Hematopoietic multipotent progenitor cell treated with erythropoietin and hydrocortisone succinate and interleukin-3 and kit ligand, for 15 days (in vitro differentiated cells): ENCODE results near the gene MYO1D.

Experiments
- DNase-seq: peaks from one replicate; pipeline ENCODE4 v3.0.0-alpha.2; 2015; ENCODE audit warnings: low spot score

The MYO1D gene

DNA sequence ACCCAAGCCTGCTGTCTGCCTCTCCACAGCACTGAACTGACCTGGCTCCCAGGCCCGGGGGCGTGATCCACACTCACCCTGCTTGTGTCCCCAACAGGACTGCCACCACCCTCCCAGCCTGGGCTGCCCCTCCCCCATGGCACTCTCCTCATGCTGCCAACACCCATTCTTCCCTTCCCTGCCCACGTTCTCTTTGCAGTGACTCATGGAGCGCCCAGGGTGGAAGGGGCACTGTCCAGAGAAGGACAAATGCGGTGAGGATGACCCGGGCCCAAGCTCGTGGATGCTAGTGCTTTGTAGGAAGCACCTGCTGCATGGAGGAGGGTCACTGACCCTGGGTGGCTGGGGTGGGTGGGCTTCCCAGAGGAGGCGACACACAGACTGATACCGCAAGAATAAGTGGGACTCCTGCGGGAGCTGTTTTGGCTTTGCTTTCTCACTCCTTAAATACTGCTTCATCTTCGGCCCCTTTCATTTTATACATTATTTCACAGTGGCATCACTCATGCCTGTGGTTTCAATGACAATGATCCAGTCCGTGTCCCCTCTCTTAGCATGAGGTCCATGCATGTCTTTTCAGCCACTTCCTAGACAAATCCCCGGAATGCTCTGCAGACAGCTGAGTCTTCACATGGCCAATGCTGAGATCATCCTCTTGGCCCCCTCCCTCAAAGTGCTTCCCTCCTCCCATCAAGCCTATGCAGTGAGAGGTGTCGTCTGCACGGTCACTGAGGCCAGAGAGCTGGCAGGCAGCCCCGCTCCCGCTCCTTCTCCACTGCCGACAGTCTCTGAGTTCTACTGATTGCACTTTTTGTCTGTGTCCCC is 372.5 kb downstream of the MYO1D start:
- no peak for DNase-seq

DNA sequence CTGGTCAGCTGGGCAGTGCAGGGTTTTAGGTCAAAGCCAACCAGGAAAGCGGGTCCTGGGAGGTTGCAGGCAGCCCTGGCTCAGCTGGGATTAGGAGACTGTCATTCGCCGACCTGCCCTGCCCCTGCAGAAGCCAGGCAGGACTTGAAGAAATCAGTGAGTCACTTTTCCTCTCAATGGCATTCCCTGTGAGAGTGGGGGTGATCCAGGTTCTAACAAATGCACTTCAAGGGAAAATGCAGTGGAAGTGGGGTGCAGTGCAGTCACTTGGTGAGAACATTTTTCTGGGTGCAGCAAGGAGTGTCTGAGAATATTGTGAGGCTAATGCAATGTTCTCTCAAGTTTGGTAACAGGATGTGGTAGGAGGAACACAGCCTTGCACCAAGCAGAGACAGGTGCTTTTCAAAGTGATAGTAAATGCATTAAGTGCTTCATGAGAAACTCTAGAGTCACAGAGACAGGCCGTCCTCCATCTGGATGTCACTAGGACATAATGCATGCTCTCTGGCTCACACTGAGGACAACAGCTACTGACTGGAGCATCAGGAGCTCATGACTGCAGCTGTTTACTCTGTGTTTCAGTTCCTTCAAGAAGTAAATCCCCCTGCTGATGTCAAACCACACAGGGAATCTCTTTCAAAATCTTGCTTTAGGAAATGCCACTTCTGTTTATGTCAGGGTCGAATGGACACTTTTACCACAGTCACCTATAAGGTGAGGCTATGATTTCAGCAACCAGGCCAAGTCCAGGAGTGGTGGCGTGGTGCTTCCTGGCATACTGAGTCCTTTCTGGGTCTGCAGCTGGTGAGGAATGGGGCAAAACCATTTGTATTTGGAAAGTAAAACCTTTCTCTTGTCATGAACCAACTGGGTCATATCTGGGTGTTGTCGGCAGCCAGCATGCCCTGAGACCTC is 373.4 kb downstream of the MYO1D start:
- DNase-seq, result no peak

DNA sequence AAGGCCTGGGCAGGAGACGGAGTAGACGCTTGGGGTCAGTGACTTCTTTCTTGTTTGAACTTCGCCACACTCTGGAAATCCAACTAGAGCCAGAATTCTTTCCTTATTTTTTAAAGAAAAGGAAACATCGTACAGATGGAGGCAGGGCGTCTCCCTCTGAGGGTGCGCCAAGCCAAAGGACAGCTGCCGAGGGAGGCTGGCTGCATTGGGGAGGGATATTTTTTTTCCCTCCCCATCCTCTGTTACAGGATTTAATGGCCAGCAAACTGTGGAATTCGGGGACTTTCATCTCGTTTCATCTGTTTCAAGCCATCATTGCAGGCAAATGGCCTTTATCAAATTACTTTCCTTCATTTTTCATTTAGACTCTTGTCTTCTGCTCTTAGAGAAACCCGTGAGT is 374.2 kb downstream of the MYO1D start:
- no peak for DNase-seq

DNA sequence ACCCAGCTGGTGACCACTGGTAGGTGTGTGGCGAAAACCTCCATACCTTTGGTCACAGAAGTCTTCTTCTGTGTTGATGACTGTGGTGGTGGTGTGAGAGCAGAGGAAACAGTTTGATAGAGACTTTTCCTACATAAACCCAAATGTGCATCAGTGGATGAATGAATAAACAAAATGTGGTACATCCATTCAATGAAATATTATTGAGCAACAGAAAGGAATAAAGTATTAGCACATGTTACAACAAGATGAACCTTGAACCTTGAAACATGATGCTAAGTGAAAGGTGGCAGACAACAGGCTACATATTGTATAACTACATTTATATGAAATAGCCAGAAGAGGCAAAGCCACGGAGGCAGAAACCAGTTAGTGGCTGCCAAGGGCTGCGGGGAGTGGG is 374.9 kb downstream of the MYO1D start:
- no peak for DNase-seq

DNA sequence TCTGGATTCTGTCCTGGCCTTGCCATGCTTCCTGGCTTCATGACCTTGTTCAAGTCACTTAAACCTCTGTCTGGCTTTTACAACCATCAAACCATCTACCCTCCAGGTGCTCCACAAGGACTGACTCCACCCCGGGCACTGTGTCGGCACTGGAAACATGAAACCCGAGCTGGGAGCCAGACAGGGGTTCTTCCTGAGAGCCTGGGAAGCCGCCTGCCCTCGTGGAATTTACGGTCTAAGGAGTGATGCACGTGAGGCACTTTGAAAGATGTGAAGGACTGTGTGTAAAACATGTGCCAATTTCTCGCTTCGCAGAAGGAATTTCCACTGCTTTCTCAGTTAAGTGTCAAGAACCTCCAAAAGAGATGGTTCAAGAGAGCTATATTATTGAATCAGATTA is 378.5 kb downstream of the MYO1D start:
- DNase-seq, result no peak

DNA sequence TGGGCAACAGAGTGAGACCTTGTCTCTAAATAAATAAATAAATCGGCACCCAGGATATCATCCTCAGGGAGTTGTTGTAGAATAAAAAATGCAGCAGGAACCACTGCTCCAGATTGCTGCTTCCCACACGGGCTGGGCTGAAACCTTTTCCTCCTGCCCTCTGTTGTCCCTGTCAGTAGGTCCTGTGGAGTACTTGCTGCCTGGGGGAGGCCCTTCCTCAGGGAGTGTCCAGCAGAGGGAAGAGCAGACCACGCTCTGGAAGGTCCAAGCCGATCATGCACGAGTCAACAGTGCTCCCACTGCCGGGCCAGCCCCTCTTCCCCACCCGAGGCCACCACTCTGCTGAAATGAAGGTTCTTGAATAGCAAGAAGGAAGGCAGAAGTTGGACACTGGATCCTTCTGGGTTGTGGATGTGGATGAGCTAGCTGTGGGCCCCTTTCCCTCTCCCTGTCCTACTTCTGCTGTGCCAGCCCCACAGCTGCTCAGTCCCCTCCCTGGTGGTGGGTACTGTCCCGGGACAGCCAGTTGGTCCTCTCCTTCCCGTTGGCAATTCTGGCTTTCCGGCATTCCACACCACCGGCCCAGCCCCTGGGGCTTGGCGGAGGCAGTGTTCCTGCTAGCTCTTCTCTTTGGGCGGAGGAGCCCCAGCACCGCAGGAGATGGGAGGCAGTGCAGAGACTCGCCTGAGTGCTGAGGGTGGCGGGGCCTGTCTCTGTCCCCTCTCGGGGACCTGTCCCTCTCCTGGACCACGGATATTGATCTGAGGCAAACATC is 379.3 kb downstream of the MYO1D start:
- no peak for DNase-seq

DNA sequence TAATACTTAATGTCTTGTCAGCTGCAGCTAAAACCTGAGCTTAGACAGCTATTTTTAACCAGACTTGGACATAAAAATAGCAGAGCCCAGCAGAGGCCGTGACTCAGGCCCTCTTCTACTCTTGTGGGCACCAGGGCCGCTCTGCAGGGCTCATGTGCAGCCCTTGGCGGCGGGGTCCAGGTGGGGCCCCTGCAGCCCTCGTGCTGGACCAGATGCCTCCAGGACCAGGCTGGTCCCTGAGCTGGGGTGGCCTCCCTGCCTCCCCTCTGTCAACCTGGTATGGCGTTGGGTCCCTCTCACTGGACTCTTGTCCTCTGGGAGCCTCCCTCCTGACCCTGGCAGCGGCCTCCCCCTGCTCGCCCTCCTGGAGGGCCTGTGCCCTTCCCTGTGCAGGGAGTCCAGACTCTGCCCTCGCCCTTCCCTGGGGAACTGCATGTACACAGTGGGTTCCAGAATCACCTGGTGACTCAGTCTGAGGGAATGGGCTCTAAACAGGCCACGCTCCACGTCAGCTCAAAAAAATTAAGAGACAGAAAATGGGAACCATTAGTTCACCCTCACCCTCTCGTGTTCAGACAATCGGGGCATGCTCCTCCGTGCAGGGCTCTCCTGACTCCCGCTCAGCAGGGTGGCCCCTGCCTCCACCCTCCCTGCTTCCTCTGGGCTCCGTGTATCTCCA is 380.4 kb downstream of the MYO1D start:
- DNase-seq, result no peak

DNA sequence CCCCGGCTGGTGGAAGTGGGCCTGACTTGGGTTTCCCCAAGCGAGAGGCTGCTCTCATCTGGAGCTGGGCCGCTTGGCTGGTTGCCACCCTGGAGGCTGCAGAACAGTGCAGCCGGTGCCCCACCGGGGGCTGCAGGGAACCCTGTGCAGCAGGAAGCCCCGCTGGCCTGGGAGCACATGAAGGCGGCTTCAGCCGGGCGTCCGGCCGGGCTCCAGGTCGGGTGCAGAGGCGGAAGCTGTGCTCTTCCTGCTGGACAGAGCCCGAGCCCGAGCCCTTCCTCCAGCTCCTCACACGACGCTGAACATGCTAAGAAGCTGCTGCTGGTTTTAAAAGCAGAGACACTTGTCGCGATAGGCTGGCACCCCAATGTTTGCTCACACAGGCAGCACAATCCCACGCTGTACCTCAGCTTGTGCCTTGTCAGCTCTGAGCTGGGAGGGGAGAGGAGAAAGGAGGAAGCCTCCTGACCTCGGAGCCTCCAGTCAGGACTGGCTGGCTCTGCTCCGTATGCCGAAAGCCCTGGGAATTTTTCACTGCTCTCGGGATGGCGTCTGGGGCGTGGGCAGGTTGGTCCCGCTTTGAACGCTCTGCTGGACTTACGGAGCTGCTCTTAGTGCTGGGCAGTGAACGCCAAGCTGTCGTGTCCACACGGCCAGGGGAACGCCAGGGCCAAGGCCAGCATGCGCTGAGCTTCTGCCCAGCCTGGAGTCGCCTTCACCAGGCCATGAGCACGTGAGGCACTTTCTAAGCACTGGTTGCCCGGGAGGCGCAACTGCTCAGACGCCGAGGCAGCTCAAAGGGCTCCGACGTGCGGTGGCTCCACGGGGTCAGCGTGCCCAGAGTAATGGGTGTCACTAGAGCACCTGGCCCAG is 381.3 kb downstream of the MYO1D start:
- DNase-seq, result no peak

DNA sequence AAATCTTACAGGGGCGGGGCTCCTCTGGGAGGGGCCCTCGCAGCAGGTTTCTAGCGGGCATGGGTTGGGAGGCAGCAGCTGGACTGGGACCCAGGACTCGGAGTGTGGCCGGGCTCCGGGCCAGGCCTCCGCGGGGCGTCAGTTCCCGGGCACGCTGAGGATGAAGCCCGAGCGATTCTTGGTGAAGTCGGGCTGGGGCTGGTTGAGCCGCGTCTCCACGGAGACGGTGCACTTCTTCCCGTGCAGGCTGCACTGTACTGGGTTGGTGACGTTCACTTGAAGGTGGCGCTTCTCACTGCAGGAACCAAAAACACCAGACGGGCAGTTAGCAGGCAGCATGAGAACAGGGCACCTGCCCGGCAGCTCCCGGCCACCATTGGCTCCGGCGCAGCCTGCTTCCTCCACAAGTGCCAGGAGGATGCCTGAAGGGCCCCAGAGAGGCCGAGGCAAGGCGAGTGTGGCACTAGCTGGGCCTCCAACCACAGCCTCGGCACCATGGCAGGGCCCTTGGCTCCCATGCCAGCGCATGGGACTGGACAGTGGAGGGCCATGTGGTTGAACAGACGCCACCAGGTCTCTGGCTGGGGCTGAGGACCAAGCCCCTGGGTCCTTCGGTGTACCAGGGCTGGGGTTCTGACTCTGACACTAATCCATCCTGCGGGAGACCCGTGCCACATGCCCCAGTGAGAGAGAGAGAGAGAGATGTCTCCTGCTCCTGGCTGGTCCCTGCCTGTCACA is 382.1 kb downstream of the MYO1D start:
- DNase-seq, result no peak

DNA sequence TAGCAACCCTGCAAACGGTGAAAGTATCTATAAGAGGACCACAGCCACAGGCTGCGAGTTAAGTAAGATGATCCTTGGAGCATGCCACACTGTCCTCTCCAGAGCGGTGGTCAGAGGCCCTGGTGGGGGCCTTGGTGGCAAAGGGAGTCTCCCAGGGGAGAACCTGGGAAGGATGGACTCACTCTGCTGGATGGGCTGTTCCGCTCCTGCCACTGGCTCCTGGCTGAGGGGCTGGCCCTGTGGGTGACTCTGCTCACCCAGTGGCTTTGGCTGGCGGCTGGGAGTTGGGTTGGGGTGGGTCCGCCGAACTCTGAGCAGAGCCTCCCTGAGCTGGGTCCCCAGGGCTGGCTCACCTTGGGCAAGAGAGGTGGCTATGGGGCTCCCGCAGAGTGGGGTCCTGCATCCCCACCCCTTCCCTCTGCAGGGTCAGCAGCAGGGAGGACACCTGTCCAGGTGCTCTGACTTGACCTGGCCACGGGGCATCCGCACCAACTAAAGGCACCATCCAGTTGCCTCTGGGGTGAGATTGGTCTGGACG is 382.9 kb downstream of the MYO1D start:
- DNase-seq, result no peak

DNA sequence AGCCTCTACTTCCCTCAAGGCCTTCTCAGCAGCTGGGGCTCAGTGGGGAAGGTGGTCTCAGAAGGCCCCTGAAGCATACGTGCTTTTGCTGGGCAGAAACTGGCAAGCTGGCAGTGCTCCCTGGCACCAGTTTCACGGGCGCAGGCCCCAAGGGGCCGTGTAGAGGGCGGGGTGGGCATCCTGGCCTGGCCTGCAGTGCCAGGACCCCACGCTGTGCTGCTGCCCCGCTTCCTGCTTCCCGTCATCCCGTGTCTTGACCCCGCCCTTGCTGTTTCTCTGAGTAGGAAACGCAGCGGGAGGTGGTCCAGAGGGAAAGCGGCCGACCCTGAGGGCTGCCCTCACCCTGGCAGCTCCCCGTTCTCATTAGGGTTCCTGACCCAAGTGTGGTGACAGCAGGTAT is 383.4 kb downstream of the MYO1D start:
- DNase-seq, result no peak

DNA sequence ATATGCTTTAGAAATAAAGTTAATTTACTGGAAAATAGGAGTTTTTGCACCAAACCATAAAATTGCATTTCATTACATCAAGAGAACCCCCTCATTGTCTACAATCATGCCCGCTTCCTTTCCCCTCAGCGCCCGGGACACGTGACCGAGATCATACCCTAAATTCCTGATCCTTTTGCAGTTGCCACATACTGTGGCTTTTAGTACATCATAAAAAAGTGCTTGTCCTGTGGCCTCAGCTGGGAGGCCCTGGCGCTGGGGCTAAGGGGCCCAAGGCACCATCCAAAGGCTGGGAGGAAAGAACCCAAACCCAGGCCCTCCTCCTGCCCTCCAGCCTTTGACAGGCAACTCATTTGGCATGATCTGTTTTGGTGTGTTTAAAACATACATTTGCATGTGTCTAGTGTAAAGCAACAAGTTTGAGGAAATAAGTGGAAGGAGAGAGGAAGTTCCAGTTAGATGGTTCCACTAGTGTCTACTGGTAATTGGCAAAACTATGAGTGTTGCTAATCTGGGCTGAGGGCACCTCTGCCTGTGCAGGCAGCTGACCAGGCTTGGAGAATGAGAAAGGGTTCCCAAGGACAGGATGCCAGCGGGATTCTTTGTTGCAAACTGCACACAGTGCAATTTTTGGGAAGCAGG is 384.2 kb downstream of the MYO1D start:
- no peak for DNase-seq

DNA sequence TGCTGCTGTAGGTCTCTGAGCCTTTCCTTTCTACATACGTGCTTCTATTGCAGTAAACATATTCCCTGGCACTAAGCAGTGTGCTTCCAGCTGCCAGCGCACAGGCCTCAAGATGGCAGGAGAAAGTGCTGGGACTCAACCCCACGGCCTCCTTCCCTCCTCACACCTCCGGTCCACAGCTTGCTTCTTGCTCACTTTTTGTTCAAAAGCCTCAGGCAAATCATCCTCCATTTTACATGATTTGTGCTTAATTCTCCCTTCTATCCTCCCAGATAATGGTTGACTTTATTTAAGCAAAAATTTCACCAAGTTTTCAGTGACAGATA is 384.7 kb downstream of the MYO1D start:
- no peak for DNase-seq

DNA sequence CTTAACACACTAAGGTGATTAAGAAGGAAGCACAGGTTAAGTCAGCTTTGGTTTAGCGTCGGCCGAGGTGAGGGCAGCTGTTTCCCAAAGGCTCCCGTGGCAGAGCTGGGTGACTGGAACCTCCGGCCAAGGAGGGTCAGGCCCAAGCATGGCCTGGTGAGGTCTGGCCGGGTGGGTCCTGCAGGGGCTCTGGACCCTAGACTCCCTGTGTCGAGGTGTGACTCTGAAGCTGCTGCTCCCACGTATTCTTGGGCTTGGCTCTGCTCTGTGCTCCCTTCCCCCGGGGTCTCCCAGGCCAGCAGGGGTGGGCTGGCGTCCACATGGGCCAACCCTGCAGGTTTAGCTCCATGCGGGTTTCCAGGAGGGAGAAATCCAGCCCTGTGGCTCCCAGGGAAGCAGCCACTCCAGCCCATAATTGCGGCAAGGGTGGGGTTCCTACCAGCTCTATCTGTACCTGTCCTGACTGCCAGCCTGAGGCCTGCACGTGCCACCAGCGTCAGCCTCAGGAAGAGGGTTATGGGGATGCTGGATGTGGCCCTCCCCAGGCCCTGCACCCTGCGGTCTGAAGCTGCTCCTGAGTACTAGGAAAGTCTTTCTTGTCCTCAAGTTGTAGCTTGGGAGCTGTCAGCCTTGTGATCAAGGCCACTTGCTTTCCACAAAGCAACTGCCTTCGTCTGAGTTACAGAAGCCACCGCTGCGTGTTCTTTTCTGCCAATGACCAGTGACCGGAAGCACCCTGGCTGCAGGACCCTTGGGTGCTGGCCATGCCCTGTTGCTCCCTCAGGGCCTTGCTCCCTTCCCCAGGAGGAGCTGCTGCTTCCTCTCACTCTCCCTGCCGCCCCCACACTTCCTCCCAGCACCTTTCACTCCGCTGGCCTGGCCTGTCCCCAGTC is 385.3 kb downstream of the MYO1D start:
- DNase-seq, result no peak

DNA sequence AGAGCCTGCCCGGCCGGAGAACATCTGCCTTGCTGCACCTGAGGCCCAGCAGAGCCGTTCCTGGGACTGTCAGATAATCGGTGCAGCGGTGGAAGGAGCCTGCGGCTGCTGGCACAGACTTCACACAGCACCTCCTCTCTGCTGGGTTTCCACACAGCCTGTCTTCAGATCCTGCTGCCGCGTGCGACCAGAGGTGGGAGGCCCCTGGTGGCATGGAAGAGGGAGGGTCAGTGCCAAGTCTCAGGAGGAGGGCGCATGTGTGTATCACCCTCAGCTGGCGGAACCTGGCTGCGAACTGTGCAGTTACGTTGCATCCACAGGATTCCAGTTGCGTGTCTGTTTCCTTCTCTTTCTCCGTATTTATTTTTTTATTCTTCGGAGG is 386.8 kb downstream of the MYO1D start:
- DNase-seq, result no peak

DNA sequence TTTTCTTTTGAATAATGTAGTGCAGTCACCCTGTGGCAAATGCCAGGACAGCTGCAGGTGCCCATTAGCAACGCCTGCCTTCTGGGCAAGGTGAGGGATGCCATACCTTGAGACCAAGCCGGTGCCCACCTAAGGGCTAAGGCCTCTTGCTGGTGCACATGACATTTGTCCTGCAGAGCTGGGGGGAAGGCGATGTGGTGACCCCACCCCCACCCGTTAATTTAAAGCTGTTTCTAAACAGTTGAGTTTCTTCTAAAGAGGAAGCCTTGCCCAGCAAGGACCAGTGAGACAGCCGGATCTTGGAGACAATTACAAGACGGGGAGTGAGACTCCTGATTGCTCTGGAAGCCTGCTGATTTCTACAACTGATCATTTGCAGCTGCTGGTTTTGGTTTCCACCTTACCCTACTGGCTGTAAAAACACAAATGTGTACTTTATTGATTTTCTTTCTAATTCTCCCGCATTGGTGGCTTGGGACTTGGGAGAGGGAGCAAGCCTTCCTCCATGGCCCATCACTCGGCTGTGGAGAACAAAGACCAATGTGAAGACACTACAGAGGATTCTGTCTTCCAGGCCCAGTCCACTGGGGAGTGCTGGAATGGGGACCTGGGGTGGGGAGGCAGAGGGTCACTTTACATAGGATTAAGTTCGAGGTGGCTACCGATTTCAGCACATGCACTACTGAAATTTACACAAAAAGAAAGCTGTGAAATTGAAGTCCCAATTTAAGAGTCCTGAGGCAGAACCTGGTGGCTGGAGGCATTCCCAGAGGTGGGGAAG is 387.4 kb downstream of the MYO1D start:
- DNase-seq, result no peak

DNA sequence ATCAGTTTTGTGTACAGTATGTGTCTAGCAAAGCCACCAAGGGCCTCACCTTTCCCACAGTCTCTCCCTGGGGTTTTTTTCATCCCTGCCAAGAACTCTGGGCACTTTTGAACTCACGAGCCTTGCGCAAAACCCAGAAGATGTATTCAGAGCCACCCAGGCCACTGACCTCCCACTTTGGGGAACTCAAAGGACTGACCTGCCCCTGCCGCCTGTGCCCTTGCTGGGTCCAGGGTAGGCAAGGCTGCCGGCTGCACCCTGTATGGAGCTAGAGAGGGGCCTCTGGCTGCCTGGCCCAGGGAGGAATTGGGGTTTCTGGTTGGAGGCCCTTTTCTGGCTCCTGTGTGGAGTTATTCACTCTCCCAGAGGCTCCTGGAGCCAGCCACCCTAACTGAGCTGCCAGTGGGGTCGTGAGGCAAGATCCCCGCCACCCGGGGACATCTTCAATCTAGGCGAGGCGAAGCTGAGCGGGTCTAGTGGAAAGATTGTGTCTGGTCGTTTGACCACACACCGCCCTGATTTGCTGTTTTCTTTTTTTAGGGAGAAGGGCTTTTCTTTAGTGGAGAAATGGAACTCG is 388.2 kb downstream of the MYO1D start:
- no peak for DNase-seq
